ENCODE results near the gene CUX1. TPM values are rescaled to one million over a fixed set of nuclear protein-coding genes. Genes with fewer than 3 reads are reported as not detected.

Gene CUX1
- total and polyA plus RNA-seq, 2 donors (not counting 1 experiment from before 2014, with no cell fraction given): 22.7 to 38.1 TPM

DNA sequence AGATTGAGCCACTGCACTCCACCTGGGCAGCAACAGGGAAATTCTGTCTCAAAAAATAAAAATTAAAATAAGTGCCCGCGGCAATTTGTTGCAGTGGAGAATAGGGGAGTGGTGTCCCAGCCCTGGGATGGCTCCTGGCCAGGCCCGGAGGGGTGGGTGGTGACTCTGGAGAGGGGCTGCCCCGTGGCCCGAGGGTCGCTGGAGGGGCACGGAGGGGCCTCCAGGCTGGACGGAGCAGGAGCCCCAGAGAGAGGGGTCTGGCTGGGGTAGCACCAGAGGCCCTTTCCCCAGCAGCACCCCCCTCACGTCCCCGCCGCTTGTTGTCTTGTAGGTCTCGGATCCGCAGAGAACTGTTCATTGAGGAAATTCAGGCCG is 430.6 kb downstream of the CUX1 start:
- H2AFZ ChIP-seq (ENCODE audit: low read length): no peak overlapping the region
- H4K20me1 ChIP-seq (ENCODE audit: control insufficient read depth, extremely low read depth, insufficient read depth, low read length): no peaks in the 10 kb centered on the region
- H3K79me2 ChIP-seq (ENCODE audit: control insufficient read depth, insufficient read depth, low read length): no peaks in the 10 kb centered on the region
- H3K4me2 ChIP-seq (ENCODE audit: extremely low read depth, insufficient read depth, low read length): no peak overlapping the region
- DNase-seq (ENCODE audit: low read depth in 2 of 2): no peak
- no peaks in the 10 kb centered on the region for H3K36me3 ChIP-seq (ENCODE audit: control insufficient read depth, insufficient read depth, low read length)
- no peaks in the 10 kb centered on the region for H3K27me3 ChIP-seq (ENCODE audit: control insufficient read depth, insufficient read depth, low read length)
- H3K4me1 ChIP-seq (ENCODE audit: control insufficient read depth, extremely low read depth, insufficient read depth, low read length): no peaks in the 10 kb centered on the region
- no peaks in the 10 kb centered on the region for H3K9me3 ChIP-seq (ENCODE audit: control insufficient read depth, insufficient read depth, low read depth, low read length)
- no peak overlapping the region for H3K9ac ChIP-seq (ENCODE audit: insufficient read depth, low read length)
- TF ChIP-seq, protein P1, sequence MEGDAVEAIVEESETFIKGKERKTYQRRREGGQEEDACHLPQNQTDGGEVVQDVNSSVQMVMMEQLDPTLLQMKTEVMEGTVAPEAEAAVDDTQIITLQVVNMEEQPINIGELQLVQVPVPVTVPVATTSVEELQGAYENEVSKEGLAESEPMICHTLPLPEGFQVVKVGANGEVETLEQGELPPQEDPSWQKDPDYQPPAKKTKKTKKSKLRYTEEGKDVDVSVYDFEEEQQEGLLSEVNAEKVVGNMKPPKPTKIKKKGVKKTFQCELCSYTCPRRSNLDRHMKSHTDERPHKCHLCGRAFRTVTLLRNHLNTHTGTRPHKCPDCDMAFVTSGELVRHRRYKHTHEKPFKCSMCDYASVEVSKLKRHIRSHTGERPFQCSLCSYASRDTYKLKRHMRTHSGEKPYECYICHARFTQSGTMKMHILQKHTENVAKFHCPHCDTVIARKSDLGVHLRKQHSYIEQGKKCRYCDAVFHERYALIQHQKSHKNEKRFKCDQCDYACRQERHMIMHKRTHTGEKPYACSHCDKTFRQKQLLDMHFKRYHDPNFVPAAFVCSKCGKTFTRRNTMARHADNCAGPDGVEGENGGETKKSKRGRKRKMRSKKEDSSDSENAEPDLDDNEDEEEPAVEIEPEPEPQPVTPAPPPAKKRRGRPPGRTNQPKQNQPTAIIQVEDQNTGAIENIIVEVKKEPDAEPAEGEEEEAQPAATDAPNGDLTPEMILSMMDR (conservative IDR thresholded peaks at IDR 0.05 in 1 of 2, IDR thresholded peaks at IDR 0.05 in 1 of 2; ENCODE audit: low read depth in 1 of 2, low read length in 2 of 2): no peak
- TF ChIP-seq EZH2 (IDR thresholded peaks at IDR 0.05; ENCODE audit: low read length, missing control alignments): no peak
- H3K27ac ChIP-seq (ENCODE audit: insufficient read depth, low read length): no peak overlapping the region
- H3K4me3 ChIP-seq (replicated peaks in 1 of 4; ENCODE audit: control extremely low read depth in 1 of 4, insufficient read depth in 1 of 4, low read depth in 3 of 4, low read length in 4 of 4): no peak overlapping the region

DNA sequence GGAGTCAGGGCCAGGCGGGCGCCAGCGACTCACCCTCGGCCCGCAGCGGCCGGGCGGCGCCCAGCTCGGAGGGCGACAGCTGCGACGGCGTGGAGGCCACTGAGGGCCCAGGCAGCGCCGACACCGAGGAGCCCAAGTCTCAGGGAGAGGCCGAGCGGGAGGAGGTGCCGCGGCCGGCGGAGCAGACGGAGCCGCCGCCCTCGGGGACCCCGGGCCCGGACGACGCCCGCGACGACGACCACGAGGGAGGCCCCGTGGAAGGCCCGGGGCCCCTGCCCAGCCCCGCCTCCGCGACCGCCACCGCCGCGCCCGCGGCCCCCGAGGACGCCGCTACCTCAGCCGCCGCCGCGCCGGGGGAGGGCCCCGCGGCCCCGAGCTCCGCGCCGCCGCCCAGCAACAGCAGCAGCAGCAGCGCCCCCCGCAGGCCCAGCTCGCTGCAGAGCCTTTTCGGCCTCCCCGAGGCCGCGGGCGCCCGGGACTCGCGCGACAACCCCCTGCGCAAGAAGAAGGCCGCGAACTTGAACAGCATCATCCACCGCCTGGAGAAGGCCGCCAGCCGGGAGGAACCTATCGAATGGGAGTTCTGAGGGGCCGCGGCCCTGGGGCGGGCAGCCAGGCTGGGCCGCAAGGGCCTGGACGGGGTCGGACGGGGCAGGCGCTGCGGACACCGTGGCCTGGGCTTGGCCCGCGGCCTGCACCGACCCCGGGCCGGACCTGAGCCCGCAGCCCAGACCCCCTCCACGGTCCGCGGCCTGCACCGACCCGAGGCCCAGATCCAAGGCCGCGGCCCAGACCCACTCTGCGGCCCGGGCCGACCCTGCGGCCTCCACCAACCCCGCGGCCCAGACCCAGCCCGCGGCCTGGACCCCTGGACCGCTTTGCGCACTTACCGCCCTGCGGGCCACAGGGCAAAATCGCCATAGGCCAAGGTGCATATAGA is 431.3 kb downstream of the CUX1 start:
- no peak for DNase-seq (ENCODE audit: low read depth in 2 of 2)
- H3K4me2 ChIP-seq (ENCODE audit: extremely low read depth, insufficient read depth, low read length): no peak overlapping the region
- H3K27ac ChIP-seq (ENCODE audit: insufficient read depth, low read length): no peak overlapping the region
- TF ChIP-seq, protein P1 (conservative IDR thresholded peaks at IDR 0.05 in 1 of 2, IDR thresholded peaks at IDR 0.05 in 1 of 2; ENCODE audit: low read depth in 1 of 2, low read length in 2 of 2): no peak
- no peak for TF ChIP-seq EZH2 (IDR thresholded peaks at IDR 0.05; ENCODE audit: low read length, missing control alignments)
- no peaks in the 10 kb centered on the region for H3K4me1 ChIP-seq (ENCODE audit: control insufficient read depth, extremely low read depth, insufficient read depth, low read length)
- H3K9me3 ChIP-seq (ENCODE audit: control insufficient read depth, insufficient read depth, low read depth, low read length): no peaks in the 10 kb centered on the region
- no peak overlapping the region for H2AFZ ChIP-seq (ENCODE audit: low read length)
- no peaks in the 10 kb centered on the region for H3K79me2 ChIP-seq (ENCODE audit: control insufficient read depth, insufficient read depth, low read length)
- H3K4me3 ChIP-seq (replicated peaks in 1 of 4; ENCODE audit: control extremely low read depth in 1 of 4, insufficient read depth in 1 of 4, low read depth in 3 of 4, low read length in 4 of 4): no peak overlapping the region
- no peak overlapping the region for H3K9ac ChIP-seq (ENCODE audit: insufficient read depth, low read length)
- H3K36me3 ChIP-seq (ENCODE audit: control insufficient read depth, insufficient read depth, low read length): no peaks in the 10 kb centered on the region
- H4K20me1 ChIP-seq (ENCODE audit: control insufficient read depth, extremely low read depth, insufficient read depth, low read length): no peaks in the 10 kb centered on the region
- no peaks in the 10 kb centered on the region for H3K27me3 ChIP-seq (ENCODE audit: control insufficient read depth, insufficient read depth, low read length)

DNA sequence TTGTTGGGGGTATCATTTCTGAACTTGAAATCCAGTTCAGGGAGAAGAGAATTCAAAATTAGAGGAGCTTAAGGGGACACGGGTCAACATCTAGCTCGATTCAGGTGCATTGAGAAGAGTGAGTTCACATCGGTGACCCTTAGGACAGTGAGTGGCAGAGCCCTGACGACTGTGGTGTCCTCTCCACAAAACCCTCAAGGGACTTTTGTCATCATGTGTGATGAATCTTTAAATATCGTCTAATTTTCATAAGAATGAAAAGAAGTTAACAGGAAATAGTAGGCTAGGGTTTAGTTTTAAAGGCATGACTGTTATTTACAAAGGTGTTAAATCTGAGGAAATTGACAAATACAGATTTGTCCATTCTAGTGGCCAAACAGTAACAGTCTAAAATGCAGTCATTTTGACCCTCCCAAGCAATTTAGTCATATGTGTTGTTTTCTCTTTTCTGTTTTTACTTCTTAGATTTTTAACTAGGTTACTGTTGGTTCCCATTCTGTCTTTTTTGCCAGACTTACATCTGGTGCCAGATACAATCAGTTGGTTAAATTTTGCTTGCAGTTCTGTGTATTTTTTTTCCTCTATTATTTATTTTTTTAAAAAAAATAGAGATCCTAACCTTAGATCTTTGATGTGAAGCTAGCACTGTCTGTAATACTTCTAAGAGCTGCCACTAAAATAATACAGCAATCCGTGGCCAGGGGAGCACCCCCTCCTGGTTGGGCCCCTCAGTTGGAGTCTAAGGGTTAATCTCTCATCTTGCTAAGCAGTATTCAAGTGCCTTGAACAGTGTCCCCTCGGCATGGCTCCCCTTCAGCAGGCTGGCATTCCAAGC is 434.3 kb downstream of the CUX1 start:
- no peaks in the 10 kb centered on the region for H3K27me3 ChIP-seq (ENCODE audit: control insufficient read depth, insufficient read depth, low read length)
- H3K36me3 ChIP-seq (ENCODE audit: control insufficient read depth, insufficient read depth, low read length): no peaks in the 10 kb centered on the region
- H3K4me2 ChIP-seq (ENCODE audit: extremely low read depth, insufficient read depth, low read length): no peak overlapping the region
- TF ChIP-seq EZH2 (IDR thresholded peaks at IDR 0.05; ENCODE audit: low read length, missing control alignments): no peak
- TF ChIP-seq, protein P1 (conservative IDR thresholded peaks at IDR 0.05 in 1 of 2, IDR thresholded peaks at IDR 0.05 in 1 of 2; ENCODE audit: low read depth in 1 of 2, low read length in 2 of 2): no peak
- no peaks in the 10 kb centered on the region for H3K79me2 ChIP-seq (ENCODE audit: control insufficient read depth, insufficient read depth, low read length)
- no peak overlapping the region for H3K9ac ChIP-seq (ENCODE audit: insufficient read depth, low read length)
- no peaks in the 10 kb centered on the region for H3K9me3 ChIP-seq (ENCODE audit: control insufficient read depth, insufficient read depth, low read depth, low read length)
- DNase-seq (ENCODE audit: low read depth in 2 of 2): no peak
- no peak overlapping the region for H3K27ac ChIP-seq (ENCODE audit: insufficient read depth, low read length)
- H4K20me1 ChIP-seq (ENCODE audit: control insufficient read depth, extremely low read depth, insufficient read depth, low read length): no peaks in the 10 kb centered on the region
- no peak overlapping the region for H3K4me3 ChIP-seq (replicated peaks in 1 of 4; ENCODE audit: control extremely low read depth in 1 of 4, insufficient read depth in 1 of 4, low read depth in 3 of 4, low read length in 4 of 4)
- no peak overlapping the region for H2AFZ ChIP-seq (ENCODE audit: low read length)
- no peaks in the 10 kb centered on the region for H3K4me1 ChIP-seq (ENCODE audit: control insufficient read depth, extremely low read depth, insufficient read depth, low read length)

Measured in fibroblast of lung (primary cell).